ENCODE results near the gene DYNAP. TPM values are rescaled to one million over a fixed set of nuclear protein-coding genes. Genes with fewer than 3 reads are reported as not detected.

The DYNAP gene
- not detected in 2 replicates for total RNA-seq (2014; rRNA removed; shearing (Covaris generic); ENCODE audit: low replicate concordance)

DNA sequence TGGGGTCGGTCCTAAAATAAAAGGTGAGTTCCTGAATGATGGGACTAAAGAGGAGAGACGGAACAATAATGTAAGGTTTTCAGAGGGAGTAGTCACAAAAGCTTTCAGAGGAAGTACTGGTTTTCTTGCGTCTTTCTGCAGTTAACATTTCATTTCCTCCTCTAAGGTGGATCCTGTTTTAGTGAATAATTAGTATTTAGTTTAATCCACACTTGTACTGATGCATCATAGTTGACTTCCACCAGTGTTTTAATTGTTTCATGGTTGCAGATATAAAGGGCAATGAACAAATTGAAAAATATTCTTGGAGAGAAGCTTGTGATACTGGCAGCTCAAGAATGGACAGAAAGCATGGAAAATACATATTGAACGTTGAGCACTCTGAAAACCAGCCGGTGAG, at the start of gene DYNAP:
TSS of gene DYNAP (plus strand) at position 301 of the 400 bp plus-strand sequence. CDS start at position 339, 38 bp downstream.
- Histone ChIP-seq H3K9me3 (no peaks in the 10 kb centered on the region), H3K36me3 (no peaks in the 10 kb centered on the region)

GRCh38 chr18:54551590-54551989, 39.5 kb upstream of the DYNAP start:
- H3K9me3 ChIP-seq, result peaks cover 6% of the 10 kb centered on the region; the same call in 1 of the 2 replicates
- DNase-seq, result no peak
- no peaks in the 10 kb centered on the region for H3K36me3 ChIP-seq
- H3K4me3 ChIP-seq, result no peak overlapping the region
- no peaks in the 10 kb centered on the region for H3K27me3 ChIP-seq

More for the DNA sequence above, at the start of gene DYNAP:
- no peak for DNase-seq
- H3K27me3 ChIP-seq, result no peaks in the 10 kb centered on the region
- no peak within 1 kb of the TSS for H3K4me3 ChIP-seq

GRCh38 chr18:54555286-54555685, 35.8 kb upstream of the DYNAP start:
- no peaks in the 10 kb centered on the region for H3K27me3 ChIP-seq
- DNase-seq, result no peak

DNA sequence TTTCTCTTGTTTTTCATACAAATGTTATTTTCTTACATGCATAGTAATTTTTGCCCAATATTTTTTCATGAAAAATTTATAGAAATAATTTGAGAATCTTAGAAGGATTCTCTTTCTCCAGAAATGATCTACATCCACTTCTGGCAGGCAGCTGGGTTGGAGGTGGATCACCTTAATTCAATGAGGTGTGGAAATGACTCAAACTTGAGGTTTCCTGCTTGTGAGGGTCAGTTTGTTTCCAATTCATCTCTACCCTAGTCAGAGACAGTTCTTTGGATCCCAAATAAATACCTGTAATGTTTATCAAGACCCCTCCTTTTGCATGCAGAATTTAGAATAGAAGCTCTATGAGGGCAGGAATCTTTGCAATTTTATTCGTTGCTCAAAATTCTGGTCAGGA, 35.0 kb upstream of the DYNAP start:
- no peaks in the 10 kb centered on the region for H3K36me3 ChIP-seq
- no peak for DNase-seq
- H3K4me3 ChIP-seq, result no peak overlapping the region
- peaks cover 6% of the 10 kb centered on the region; the same call in 1 of the 2 replicates for H3K9me3 ChIP-seq
- H3K27me3 ChIP-seq, result no peaks in the 10 kb centered on the region

More at GRCh38 chr18:54555286-54555685, 35.8 kb upstream of the DYNAP start:
- Histone ChIP-seq H3K9me3 (peaks cover 6% of the 10 kb centered on the region; the same call in 1 of the 2 replicates), H3K4me3 (no peak overlapping the region), H3K36me3 (no peaks in the 10 kb centered on the region)

DNA sequence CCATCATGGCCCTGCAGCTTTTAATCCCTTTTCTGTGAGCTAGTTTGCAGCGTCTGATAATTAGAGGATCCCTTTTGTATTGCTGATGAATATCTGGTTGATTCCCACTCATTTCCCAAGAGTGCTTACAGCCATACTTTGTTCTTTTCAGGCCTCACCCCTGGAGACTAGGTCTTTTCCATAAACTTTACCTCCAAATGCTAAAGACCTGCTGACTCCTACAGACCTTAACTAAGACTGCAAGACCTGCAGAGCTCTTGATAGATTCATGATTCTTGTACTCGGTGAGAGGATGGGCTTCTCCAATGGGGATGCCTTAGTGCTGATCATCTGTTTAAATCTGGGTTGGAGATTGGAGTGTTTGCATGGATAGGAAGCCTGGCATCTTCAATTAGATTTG, 33.1 kb upstream of the DYNAP start:
- no peaks in the 10 kb centered on the region for H3K36me3 ChIP-seq
- H3K4me3 ChIP-seq, result no peak overlapping the region
- no peaks in the 10 kb centered on the region for H3K27me3 ChIP-seq
- DNase-seq, result no peak
- no peaks in the 10 kb centered on the region for H3K9me3 ChIP-seq

DNA sequence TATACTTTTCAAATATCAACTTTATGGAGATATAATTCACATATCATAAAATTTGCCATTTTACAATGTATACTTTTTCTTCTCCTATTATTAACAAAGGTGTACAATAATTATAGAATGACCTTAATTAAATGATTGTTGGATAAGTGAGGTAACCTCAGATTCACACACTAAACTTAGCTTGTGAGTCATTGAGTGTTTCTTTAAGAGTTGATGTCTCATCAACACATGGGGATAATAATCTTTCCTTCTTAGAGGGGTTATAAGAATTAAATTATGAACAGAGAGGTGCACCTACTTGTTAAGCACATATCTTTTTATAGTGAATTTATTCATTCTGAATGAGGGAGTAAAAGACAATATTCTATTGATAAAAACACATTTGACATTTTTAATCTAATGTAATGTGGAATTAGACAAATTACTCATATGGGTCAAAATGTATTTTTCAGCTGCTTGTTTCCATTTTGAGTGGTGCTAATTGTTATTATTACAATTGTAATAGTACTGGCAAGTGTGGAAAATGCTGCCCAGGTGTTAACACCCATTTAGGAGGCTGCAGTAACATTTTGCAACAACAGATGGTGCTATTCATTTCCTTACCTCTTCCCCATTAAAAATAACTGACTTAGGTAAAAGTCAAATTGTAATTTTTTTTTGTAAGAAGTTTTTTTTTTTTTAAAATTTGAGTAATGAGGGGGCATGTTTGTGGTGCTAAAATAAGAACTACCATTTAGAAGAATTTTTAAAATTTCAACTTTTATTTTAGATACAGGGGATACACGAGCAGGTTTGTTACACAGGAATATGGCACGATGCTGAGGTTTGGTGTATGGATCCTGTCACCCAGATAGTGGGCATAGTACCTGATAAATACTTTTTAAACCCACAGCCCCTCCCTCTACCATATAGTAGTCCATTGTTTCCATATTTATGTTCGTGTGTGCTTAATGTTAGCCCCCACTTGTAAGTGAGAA, 32.1 kb upstream of the DYNAP start:
- H3K27me3 ChIP-seq, result no peaks in the 10 kb centered on the region
- no peaks in the 10 kb centered on the region for H3K9me3 ChIP-seq
- H3K4me3 ChIP-seq, result no peak overlapping the region
- no peak for DNase-seq
- H3K36me3 ChIP-seq, result no peaks in the 10 kb centered on the region

GRCh38 chr18:54561706-54562267, 29.3 kb upstream of the DYNAP start:
- no peaks in the 10 kb centered on the region for H3K9me3 ChIP-seq
- H3K36me3 ChIP-seq, result no peaks in the 10 kb centered on the region
- H3K4me3 ChIP-seq, result no peak overlapping the region
- DNase-seq, result no peak
- H3K27me3 ChIP-seq, result no peaks in the 10 kb centered on the region

GRCh38 chr18:54580202-54580729, 10.8 kb upstream of the DYNAP start:
- Histone ChIP-seq H3K36me3 (no peaks in the 10 kb centered on the region), H3K9me3 (no peaks in the 10 kb centered on the region), H3K4me3 (no peak overlapping the region), H3K27me3 (no peaks in the 10 kb centered on the region)
- DNase-seq, result no peak

DNA sequence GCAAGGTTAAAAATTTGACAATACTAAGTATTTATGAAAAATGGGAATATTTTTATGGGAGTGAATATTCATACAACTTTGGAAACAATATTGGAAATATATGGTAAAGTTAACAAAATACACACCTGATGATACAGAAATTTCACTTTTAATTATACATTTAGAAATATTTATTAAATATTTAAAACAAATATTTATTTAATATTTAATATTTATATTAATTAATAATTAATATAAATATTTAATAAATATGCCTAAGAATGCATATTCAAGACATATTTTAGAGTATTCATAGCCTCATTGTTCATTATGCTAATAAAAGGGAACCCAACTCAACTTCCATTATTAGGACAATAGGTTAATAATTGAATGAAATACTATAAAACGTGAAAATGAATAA, 7.0 kb upstream of the DYNAP start:
- H3K4me3 ChIP-seq, result no peak overlapping the region
- no peaks in the 10 kb centered on the region for H3K36me3 ChIP-seq
- H3K27me3 ChIP-seq, result no peaks in the 10 kb centered on the region
- no peaks in the 10 kb centered on the region for H3K9me3 ChIP-seq
- no peak for DNase-seq

GRCh38 chr18:54585743-54586142, 5.3 kb upstream of the DYNAP start:
- Histone ChIP-seq H3K27me3 (no peaks in the 10 kb centered on the region), H3K9me3 (no peaks in the 10 kb centered on the region), H3K4me3 (no peak overlapping the region), H3K36me3 (no peaks in the 10 kb centered on the region)
- DNase-seq, result no peak

DNA sequence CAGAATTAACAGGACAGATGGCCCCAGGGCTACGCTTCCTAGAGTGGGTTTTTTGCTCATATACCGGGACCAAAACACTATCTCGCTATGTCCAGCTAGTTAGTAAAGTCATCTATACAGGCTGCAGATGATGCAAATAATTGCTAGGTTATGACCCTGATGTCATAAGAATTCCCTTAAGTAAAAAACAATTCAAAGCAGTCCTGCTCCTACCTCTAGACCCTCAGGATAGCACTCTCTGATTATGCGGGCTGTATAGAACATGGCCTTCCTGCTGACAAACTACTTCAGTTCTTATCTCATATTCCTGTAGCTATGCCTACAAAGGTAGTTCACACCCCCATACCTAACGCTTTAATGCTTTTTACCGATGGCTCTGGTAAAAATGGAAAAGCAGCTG, 13.2 kb downstream of the DYNAP start:
- Histone ChIP-seq H3K9me3 (no peaks in the 10 kb centered on the region), H3K4me3 (no peak overlapping the region), H3K36me3 (no peaks in the 10 kb centered on the region), H3K27me3 (no peaks in the 10 kb centered on the region)
- DNase-seq, result no peak

- Histone ChIP-seq H3K36me3 (no peaks in the 10 kb centered on the region), H3K4me3 (no peak overlapping the region), H3K27me3 (no peaks in the 10 kb centered on the region), H3K9me3 (no peaks in the 10 kb centered on the region)
- DNase-seq, result no peak
Observed at GRCh38 chr18:54606835-54607212, 15.8 kb downstream of the DYNAP start.

DNA sequence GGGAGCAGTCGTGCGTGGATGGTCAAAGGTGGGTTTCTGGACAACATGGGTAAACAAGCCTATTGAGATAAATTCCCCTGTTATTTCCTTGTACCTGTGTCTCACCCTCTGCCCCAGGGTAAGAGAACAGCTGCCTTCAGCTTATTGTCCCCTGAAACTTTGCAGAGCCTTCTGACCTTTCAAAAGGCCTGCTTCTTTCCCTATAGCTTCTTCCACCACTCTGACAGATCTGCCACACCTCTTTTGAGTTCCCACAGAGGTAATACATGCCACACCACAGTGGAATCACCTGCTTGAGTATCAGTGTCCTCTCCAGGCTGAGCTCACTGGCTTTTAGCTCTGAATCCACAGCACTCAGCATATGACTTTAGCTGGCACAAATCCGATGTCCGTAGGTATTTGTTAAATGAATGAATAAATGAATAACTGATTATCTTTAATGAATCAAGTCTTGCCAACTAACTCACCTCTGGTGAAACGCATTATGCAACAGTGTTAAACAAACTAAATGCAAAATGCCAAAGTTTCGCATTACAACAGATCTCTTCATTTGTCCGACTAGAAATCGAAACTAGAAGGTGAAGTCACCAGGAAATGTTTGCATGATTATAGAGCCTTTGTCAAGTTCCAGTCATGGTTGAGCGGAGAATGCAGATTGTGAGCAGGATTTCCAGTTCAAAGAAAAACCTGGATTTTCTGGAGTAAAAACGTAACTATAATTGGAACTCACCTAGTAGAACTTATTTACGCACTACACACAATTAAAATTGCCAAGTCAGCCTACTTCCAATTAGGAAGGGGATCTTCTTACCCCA, 16.4 kb downstream of the DYNAP start:
- no peaks in the 10 kb centered on the region for H3K9me3 ChIP-seq
- DNase-seq, result no peak
- no peaks in the 10 kb centered on the region for H3K36me3 ChIP-seq
- H3K27me3 ChIP-seq, result no peaks in the 10 kb centered on the region
- peak overlapping the region; percentile 36 for H3K4me3 ChIP-seq

DNA sequence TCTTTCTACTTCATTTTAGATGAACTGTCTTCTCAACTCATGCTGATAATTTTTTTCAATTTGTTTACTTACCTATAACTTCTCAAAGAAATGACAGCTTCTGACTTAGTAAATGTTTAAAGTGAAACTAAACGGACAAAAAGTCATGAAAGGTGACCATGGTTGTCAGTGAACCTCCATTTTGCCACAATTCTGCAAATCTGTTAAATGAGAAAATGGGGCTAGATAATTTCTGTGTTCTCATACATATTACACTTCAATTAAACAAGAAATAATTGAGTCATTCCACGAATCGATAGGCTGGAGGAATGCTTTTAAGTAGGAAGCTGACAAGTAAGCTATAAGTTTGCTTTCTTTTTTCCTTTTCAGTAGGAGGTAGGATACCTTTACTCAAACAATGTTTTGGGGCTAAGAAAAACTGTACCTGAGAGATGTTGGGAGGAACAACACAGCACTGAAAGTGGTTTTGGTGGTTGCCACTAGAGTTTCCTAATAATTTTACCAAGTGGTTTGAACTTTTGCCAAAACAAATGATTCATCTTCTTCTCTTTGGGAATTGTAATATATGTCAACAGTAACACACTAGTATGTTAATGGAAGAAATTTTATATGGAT, 17.1 kb downstream of the DYNAP start:
- H3K9me3 ChIP-seq, result no peaks in the 10 kb centered on the region
- DNase-seq, result no peak
- H3K36me3 ChIP-seq, result no peaks in the 10 kb centered on the region
- peak overlapping the region; percentile 36 for H3K4me3 ChIP-seq
- no peaks in the 10 kb centered on the region for H3K27me3 ChIP-seq

- no peak for DNase-seq
- Histone ChIP-seq H3K9me3 (no peaks in the 10 kb centered on the region), H3K4me3 (no peak overlapping the region), H3K36me3 (no peaks in the 10 kb centered on the region), H3K27me3 (no peaks in the 10 kb centered on the region)
Observed at GRCh38 chr18:54611816-54612215, 20.8 kb downstream of the DYNAP start.

GRCh38 chr18:54612237-54612636, 21.2 kb downstream of the DYNAP start:
- no peaks in the 10 kb centered on the region for H3K36me3 ChIP-seq
- H3K27me3 ChIP-seq, result no peaks in the 10 kb centered on the region
- H3K9me3 ChIP-seq, result no peaks in the 10 kb centered on the region
- no peak overlapping the region for H3K4me3 ChIP-seq
- no peak for DNase-seq

Data from MG63 (cell line).